Posterior cingulate gyrus (tissue), 11 donors: ENCODE results near the gene ZFPM1.
"Not testable (repeated sequence)": the region's sequence is repeated elsewhere in the genome, so short reads cannot be mapped to it uniquely, and the experiment has no call there.

Experiments used
- DNase-seq, 10 donors: peaks; one replicate each; pipeline versions ENCODE4 v3.0.0 to v3.0.0-alpha.2; 2020 to 2021; ENCODE audit warnings: mixed read lengths in 3 of 10
- intact Hi-C: fragments of 100-400 bp; cut with DNase I; formaldehyde crosslinking; loops from one replicate; pipeline ENCODE4 v1.15.1; 2023

The ZFPM1 gene

GRCh38 chr16:88461331-88462269 lies 8.5 kb downstream of the ZFPM1 start:
- no peak for DNase-seq

GRCh38 chr16:88462396-88462795 lies 9.3 kb downstream of the ZFPM1 start:
- intact Hi-C loops, result loop anchor here (5.0 kb wide), 1 partner anchor 50 kb away; no protein-coding TSS in a partner anchor
- no peak for DNase-seq

More at GRCh38 chr16:88461331-88462269, 8.5 kb downstream of the ZFPM1 start:
- intact Hi-C loops, result loop anchor here (5.0 kb wide), 1 partner anchor 51 kb away; no protein-coding TSS in a partner anchor

GRCh38 chr16:88463411-88463810 lies 10.3 kb downstream of the ZFPM1 start:
- no peak for DNase-seq
- intact Hi-C loops, result loop anchor here (5.0 kb wide), 1 partner anchor 49 kb away; no protein-coding TSS in a partner anchor

- DNase-seq, result no peak
These were observed 11.6 kb downstream of the ZFPM1 start for GRCh38 chr16:88464447-88465318.

GRCh38 chr16:88465387-88465983 lies 12.4 kb downstream of the ZFPM1 start:
- intact Hi-C loops, result no loop called here
- no peak for DNase-seq

More at GRCh38 chr16:88464447-88465318, 11.6 kb downstream of the ZFPM1 start:
- intact Hi-C loops, result loop anchor here (5.0 kb wide), 1 partner anchor 48 kb away; no protein-coding TSS in a partner anchor

- intact Hi-C loops, result no loop called here
These were observed 13.2 kb downstream of the ZFPM1 start for GRCh38 chr16:88466175-88466862.

GRCh38 chr16:88466949-88467348 lies 13.9 kb downstream of the ZFPM1 start:
- intact Hi-C loops, result no loop called here
- no peak for DNase-seq

More at GRCh38 chr16:88466175-88466862, 13.2 kb downstream of the ZFPM1 start:
- DNase-seq, result no peak

GRCh38 chr16:88467541-88467944 lies 14.5 kb downstream of the ZFPM1 start:
- no peak for DNase-seq
- intact Hi-C loops, result no loop called here

GRCh38 chr16:88468275-88469129 lies 15.4 kb downstream of the ZFPM1 start:
- DNase-seq, result no peak
- intact Hi-C loops, result no loop called here

GRCh38 chr16:88469615-88470395 lies 16.7 kb downstream of the ZFPM1 start:
- no peak for DNase-seq
- intact Hi-C loops, result no loop called here

GRCh38 chr16:88470396-88470680 lies 17.3 kb downstream of the ZFPM1 start:
- DNase-seq, intact Hi-C loops: not testable (repeated sequence)

GRCh38 chr16:88470696-88471095 lies 17.6 kb downstream of the ZFPM1 start:
- intact Hi-C loops, DNase-seq: not testable (repeated sequence)

- intact Hi-C loops, result no loop called here
- DNase-seq, result no peak
These were observed 18.0 kb downstream of the ZFPM1 start for GRCh38 chr16:88471115-88471514.

GRCh38 chr16:88471575-88471974 lies 18.5 kb downstream of the ZFPM1 start:
- no peak for DNase-seq
- intact Hi-C loops, result no loop called here

- DNase-seq, result no peak
- intact Hi-C loops, result no loop called here
These were observed 19.0 kb downstream of the ZFPM1 start for GRCh38 chr16:88472069-88472468.

- intact Hi-C loops, result no loop called here
- DNase-seq, result no peak
These were observed 19.6 kb downstream of the ZFPM1 start for GRCh38 chr16:88472637-88473205.

GRCh38 chr16:88473666-88474534 lies 20.8 kb downstream of the ZFPM1 start:
- intact Hi-C loops, result no loop called here
- DNase-seq, result no peak
